Naive thymus-derived CD8-positive, alpha-beta T cell (primary cell): ENCODE results near the gene CTU1. TPM values are rescaled to one million over a fixed set of nuclear protein-coding genes. Genes with fewer than 3 reads are reported as not detected.

Source experiments
- ATAC-seq, 2 donors: fragments of 150-1000 bp; cut with Tn5 transposase in 1 of 2; sonication (Bioruptor Pico), chemical (Tn5 transposase) in 1 of 2; 1 replicate in 1 of 2; 2 replicates in 1 of 2; pipeline ENCODE4 v1.10.0; 2021; ENCODE audit warnings: mild to moderate bottlenecking in 2 of 2, moderate library complexity in 2 of 2
- POLR2A ChIA-PET: fragments of 350-600 bp; sonication (Branson Sonifier 250); formaldehyde crosslinking; loops from one replicate; lab custom pipeline; 2021; ENCODE audit warnings: antibody characterized with exemption; lab: Charles Lee
- DNase-seq, 10 donors: peaks; one replicate each; pipeline versions ENCODE4 v3.0.0 to v3.0.0-alpha.2; 2020 to 2022
- H3K27ac Mint-ChIP-seq, 10 donors: one replicate each; pipeline ENCODE4 v1.8.0; 2020 to 2022; ENCODE audit warnings: mild to moderate bottlenecking in 10 of 10, mixed read lengths in 10 of 10, moderate library complexity in 4 of 10, inconsistent platforms in 1 of 10
- H3K27me3 Mint-ChIP-seq, 5 donors: one replicate each; pipeline ENCODE4 v1.8.0; 2021 to 2022; ENCODE audit warnings: mixed read lengths in 5 of 5
- H3K36me3 Mint-ChIP-seq, 3 donors: one replicate each; pipeline ENCODE4 v1.8.0; 2020 to 2022; ENCODE audit warnings: mixed read lengths in 3 of 3, mild to moderate bottlenecking in 2 of 3, inconsistent platforms in 1 of 3
- H3K4me1 Mint-ChIP-seq, 4 donors: one replicate each; pipeline ENCODE4 v1.8.0; 2021 to 2022; ENCODE audit warnings: mixed read lengths in 4 of 4
- H3K4me3 Mint-ChIP-seq, 10 donors: one replicate each; pipeline ENCODE4 v1.8.0; 2020 to 2022; ENCODE audit warnings: mild to moderate bottlenecking in 10 of 10, mixed read lengths in 10 of 10, moderate library complexity in 6 of 10, inconsistent platforms in 1 of 10
- H3K9me3 Mint-ChIP-seq, 9 donors: one replicate each; pipeline ENCODE4 v1.8.0; 2020 to 2022; ENCODE audit warnings: mixed read lengths in 9 of 9, mild to moderate bottlenecking in 3 of 9, inconsistent platforms in 1 of 9, moderate library complexity in 1 of 9
- polyA plus RNA-seq, 3 donors: library from polyadenylated mRNA; unstranded; fragments of 300-500 nt; fragmentation: Illumina TruSeq; gene quantifications; one replicate each; pipeline ENCODE4 v1.2.3, GENCODE V29; 2021
- total RNA-seq, 8 experiments: library from RNA in 2 of 8; stranded (reverse) in 2 of 8; gene quantifications; one replicate each; pipeline ENCODE4 v1.2.3 and lab custom pipeline; 2021 to 2026

Gene CTU1
- total and polyA plus RNA-seq, 5 experiments from 2014 or later, result 2.4 to 10.3 (median 9.3) TPM

DNA sequence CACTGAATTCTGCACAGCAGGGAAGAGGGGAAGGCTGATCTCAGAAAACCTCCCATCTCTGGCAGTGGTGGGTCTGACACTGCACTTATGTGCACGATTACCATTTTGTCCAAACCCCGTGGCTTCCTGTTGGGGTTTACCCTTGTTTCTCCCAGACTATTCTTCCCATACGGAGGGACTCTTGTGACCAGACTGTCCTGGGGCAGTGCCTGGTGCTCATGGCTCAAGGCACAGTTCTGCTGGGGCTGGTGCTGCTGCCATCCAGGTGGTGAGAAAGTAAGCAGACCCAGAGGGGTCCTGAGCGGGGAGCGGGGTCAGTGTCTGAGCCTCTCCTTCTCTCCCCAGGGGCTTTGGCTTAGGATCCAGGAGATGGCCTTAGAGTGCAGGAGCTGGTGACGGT lies 11.4 kb upstream of the CTU1 start:
- Mint-ChIP-seq H3K36me3 (peaks cover 0 to 2% (median 0%) of the 10 kb centered on the region in 3 donors), H3K4me1 (peaks cover 37 to 84% (median 72%) of the 10 kb centered on the region in 4 donors), H3K9me3 (peaks cover 0 to 2% (median 0%) of the 10 kb centered on the region in 9 donors), H3K4me3 (no peak overlapping the region), H3K27me3 (no peaks in the 10 kb centered on the region), H3K27ac (peak overlapping the region in 9 of 10 donors; percentile 22 to 86 (median 75))
- POLR2A ChIA-PET, result interaction anchor here (1.3 kb wide), 1 partner anchor 13 kb away, joined by 5 read pairs; no protein-coding TSS in a partner anchor
- DNase-seq (no peak), ATAC-seq (no peak)

GRCh38 chr19:51119101-51119500 lies 10.9 kb upstream of the CTU1 start:
- Mint-ChIP-seq H3K4me3 (peak overlapping the region in 1 of 10 donors; percentile 17), H3K36me3 (peaks cover 0 to 2% (median 0%) of the 10 kb centered on the region in 3 donors), H3K27ac (peak overlapping the region in 7 of 10 donors; percentile 22 to 82 (median 37)), H3K9me3 (peaks cover 0 to 2% (median 0%) of the 10 kb centered on the region in 9 donors), H3K4me1 (peaks cover 38 to 84% (median 69%) of the 10 kb centered on the region in 4 donors), H3K27me3 (no peaks in the 10 kb centered on the region)
- no peak for DNase-seq
- POLR2A ChIA-PET, result no interaction called here
- ATAC-seq, result no peak

DNA sequence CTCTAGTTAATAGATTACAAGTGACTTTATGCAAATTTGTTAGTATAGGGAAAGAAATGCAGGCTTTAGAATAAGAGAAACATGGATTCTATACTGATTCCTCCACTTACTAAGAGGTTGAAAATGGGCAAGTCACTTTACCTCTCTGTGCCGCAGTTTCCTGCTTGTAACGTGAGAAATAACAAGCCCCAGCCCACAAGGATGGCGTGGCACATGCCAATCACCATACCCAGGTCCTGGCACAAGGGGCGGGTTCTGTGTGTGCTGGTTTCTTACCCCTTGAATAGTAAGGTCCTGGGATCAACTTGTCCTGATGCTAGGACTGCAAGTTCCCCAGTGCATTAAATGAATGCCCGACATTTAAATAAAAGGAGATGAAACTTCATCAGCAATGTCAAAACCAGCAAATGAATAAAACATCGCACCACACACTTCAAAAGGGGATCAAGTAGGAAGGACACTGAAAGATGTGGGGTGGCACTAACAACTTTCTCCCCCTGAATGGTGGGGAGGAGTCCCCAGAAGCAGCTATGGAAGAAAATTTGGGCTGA lies 8.6 kb upstream of the CTU1 start:
- Mint-ChIP-seq H3K36me3 (peaks cover 0 to 2% (median 0%) of the 10 kb centered on the region in 3 donors), H3K9me3 (peaks cover 0 to 2% (median 0%) of the 10 kb centered on the region in 9 donors), H3K27ac (peak overlapping the region in 9 of 10 donors; percentile 11 to 82 (median 75)), H3K27me3 (no peaks in the 10 kb centered on the region), H3K4me1 (peaks cover 25 to 65% (median 48%) of the 10 kb centered on the region in 4 donors), H3K4me3 (peak overlapping the region in 9 of 10 donors; percentile 9 to 61 (median 26))
- POLR2A ChIA-PET, result no interaction called here
- DNase-seq, result no peak
- peak; percentile 62 to 73 for ATAC-seq

DNA sequence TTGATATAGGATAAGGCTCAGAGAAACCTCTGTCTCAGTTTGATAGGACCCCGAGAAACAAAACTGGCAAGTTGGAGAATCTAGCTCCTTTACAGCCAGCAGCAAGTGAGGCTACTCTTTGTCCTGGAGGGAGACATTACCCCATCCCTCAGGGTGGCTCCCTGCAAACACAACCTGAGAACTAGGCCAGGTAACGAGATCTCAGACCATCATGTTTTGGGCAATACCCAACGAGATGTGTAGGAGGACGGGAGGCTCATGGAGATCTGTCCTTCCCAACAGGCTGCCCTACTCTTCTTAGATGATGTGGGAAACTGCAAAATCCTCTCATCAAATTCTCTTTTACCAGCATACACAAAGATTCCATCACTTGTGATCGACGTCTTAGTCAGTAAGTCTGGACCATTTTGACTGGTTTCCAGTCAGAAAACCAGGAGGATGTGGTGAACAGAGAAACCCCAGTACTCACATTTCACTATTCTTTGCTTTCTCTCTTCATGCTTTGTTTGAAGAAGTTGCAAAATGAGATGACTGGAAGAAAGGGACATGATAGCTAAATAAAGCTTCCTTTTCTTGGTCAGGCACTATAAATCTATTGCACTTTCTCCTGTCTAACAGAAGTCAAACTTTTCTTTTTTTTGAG lies 6.0 kb upstream of the CTU1 start:
- Mint-ChIP-seq H3K36me3 (no peaks in the 10 kb centered on the region), H3K4me1 (peaks cover 15 to 48% (median 31%) of the 10 kb centered on the region in 4 donors), H3K9me3 (no peaks in the 10 kb centered on the region), H3K27me3 (no peaks in the 10 kb centered on the region), H3K27ac (peak overlapping the region in 9 of 10 donors; percentile 21 to 87 (median 68)), H3K4me3 (peak overlapping the region in 9 of 10 donors; percentile 7 to 68 (median 30))
- DNase-seq (peak in 2 of 10 donors; percentile 54 to 57), ATAC-seq (peak; percentile 54 to 77)
- POLR2A ChIA-PET, result interaction anchor here (0.9 to 2.5 kb wide), 3 partner anchors 9 to 18 kb away, joined by 4 to 14 read pairs (median 12); partner anchors contain the start of gene SIGLEC9

DNA sequence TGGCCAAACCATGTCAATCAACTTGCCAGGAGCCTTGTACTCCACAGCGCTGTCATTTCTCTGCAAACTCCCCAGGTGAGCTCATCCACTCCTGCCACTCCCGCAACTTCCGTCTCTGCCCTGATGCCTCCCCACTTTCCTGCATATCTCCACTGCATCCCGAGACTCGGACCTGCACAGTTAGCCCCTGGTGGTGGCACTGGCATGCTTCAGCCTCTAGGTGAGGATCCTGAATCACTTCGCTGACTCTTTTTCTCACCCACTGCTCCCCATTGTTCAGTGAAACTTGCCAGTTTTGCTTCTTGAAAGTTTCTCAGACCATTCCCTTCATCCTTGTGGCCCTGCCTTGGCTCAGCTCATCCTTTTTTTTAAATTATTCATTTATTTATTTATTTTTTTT lies 3.4 kb upstream of the CTU1 start:
- Mint-ChIP-seq H3K27me3 (no peaks in the 10 kb centered on the region), H3K27ac (no peak overlapping the region), H3K4me3 (no peak overlapping the region), H3K36me3 (peaks cover 0 to 3% (median 0%) of the 10 kb centered on the region in 3 donors), H3K4me1 (peaks cover 22 to 56% (median 38%) of the 10 kb centered on the region in 4 donors), H3K9me3 (no peaks in the 10 kb centered on the region)
- POLR2A ChIA-PET, result interaction anchor here (0.6 to 0.7 kb wide), 2 partner anchors 12 to 17 kb away, joined by 3 read pairs; no protein-coding TSS in a partner anchor
- DNase-seq, result no peak
- ATAC-seq, result no peak

DNA sequence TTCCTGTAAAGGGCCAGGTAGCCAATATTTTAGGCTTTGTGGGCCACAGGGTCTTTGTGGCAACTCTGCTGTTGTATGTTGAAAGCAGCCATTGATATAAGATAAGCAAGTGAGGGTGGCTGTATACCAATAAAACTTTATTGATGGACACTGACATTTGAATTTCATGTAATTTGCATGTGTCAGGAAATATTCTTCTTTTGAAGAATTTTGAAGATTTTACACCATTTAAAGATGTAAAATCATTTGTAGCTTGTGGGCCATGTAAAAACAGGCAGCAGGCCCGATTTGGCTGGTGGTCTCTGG lies 2.4 kb upstream of the CTU1 start:
- POLR2A ChIA-PET, result interaction anchor here (1.4 kb wide), 1 partner anchor 22 kb away, joined by 7 read pairs; no protein-coding TSS in a partner anchor
- H3K4me3 Mint-ChIP-seq, result no peak overlapping the region

GRCh38 chr19:51108805-51109146 lies 567 bp upstream of the CTU1 start:
- POLR2A ChIA-PET, result interaction anchor here (0.8 to 0.9 kb wide), 3 partner anchors 14 to 23 kb away, joined by 3 to 5 read pairs (median 3); no protein-coding TSS in a partner anchor
- DNase-seq, result no peak
- peak; percentile 45 to 63 for ATAC-seq
- Mint-ChIP-seq H3K27ac (peak overlapping the region; percentile 94 to 100 (median 98)), H3K4me1 (peaks cover 27 to 47% (median 44%) of the 10 kb centered on the region in 4 donors), H3K36me3 (peaks cover 0 to 20% (median 0%) of the 10 kb centered on the region in 3 donors), H3K9me3 (no peaks in the 10 kb centered on the region), H3K4me3 (peak overlapping the region; percentile 87 to 100 (median 98)), H3K27me3 (no peaks in the 10 kb centered on the region)

More for the DNA sequence above, 2.4 kb upstream of the CTU1 start:
- H3K27me3 Mint-ChIP-seq, result no peaks in the 10 kb centered on the region
- H3K4me1 Mint-ChIP-seq, result peaks cover 28 to 54% (median 39%) of the 10 kb centered on the region in 4 donors
- DNase-seq (no peak), ATAC-seq (no peak)
- no peaks in the 10 kb centered on the region for H3K9me3 Mint-ChIP-seq
- peak overlapping the region in 1 of 10 donors; percentile 66 for H3K27ac Mint-ChIP-seq
- peaks cover 0 to 9% (median 0%) of the 10 kb centered on the region in 3 donors for H3K36me3 Mint-ChIP-seq

DNA sequence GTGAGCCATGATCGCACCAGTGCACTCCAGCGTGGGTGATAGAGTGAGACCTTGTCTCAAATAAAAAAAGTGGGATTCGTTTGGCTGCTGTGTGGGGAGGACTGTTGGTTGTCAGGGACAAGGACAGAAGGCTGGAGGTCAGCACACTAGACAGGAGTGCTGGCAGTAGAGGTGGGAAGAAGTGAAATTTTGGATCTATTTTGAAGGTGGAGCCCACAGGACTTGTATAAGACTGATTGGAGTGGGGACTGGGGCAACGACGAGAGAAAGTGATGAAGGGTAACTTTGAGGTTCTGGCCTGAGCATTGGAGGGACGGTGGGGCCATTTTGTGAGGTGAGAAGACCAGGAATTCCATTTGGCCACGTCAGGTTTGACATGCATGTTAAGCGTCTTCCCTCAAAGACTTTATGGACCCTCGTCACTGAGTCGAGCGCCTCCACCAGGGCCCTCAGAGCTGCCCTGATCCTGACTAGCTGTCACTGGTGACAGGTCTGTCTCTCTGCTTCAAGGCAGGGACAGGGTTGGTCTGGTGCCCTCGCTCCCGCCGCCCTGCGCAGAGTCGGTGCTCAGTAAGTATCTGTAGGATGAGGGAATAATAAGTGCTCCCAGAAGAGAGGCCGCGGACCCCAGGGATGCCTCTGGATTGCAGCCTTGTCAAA lies 673 bp downstream of the CTU1 start:
- H3K4me3 Mint-ChIP-seq, result peak overlapping the region; percentile 87 to 100 (median 98)
- H3K4me1 Mint-ChIP-seq, result peaks cover 29 to 54% (median 51%) of the 10 kb centered on the region in 4 donors
- H3K27ac Mint-ChIP-seq, result peak overlapping the region; percentile 94 to 100 (median 98)
- H3K27me3 Mint-ChIP-seq, result no peaks in the 10 kb centered on the region
- peaks cover 0 to 33% (median 2%) of the 10 kb centered on the region in 3 donors for H3K36me3 Mint-ChIP-seq
- ATAC-seq (no peak), DNase-seq (no peak)
- H3K9me3 Mint-ChIP-seq, result no peaks in the 10 kb centered on the region
- POLR2A ChIA-PET, result no interaction called here

DNA sequence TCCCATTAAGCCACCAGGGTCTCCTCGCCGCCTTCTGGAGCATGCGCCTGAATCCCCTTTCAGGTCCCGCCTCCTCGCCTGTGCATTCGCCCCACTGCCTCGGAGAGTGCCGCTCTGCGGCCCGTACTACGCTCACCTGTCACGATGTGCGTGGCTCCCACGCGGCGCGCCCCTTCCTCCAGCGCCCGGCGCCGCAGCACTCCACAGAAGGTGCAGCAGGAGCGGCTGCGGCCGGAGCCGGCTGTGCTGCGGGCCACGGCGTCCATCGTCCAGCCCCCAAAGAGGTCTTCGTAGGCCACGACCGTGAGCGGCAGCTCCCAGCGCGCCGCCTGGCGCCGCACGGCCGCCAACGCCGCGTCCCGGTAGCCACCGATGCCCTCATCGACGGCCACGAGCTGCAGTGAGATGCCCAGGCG lies 4.3 kb downstream of the CTU1 start:
- Mint-ChIP-seq H3K27ac (no peak overlapping the region), H3K9me3 (no peaks in the 10 kb centered on the region), H3K36me3 (peaks cover 0 to 64% (median 6%) of the 10 kb centered on the region in 3 donors), H3K27me3 (no peaks in the 10 kb centered on the region), H3K4me3 (no peak overlapping the region), H3K4me1 (peaks cover 34 to 75% (median 65%) of the 10 kb centered on the region in 4 donors)
- POLR2A ChIA-PET, result no interaction called here
- DNase-seq, result no peak
- no peak for ATAC-seq

DNA sequence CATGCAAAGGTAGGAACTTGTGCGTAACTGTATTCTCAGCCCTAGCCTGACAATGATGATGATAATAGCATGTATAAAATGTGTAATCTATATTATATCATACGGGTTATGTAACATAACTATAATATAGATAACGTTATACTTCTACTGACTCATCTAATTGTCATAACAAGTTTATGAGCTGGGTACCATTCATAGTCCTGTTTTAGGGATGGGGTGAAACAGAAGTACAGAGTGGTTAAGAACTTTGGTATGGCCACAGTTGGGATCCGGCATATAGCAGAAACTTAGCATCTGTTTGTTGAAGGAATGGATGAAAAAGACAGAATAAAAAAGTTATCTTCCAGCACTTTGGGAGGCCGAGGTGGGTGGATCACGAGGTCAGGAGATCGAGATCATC lies 5.2 kb downstream of the CTU1 start:
- Mint-ChIP-seq H3K9me3 (no peaks in the 10 kb centered on the region), H3K27me3 (no peaks in the 10 kb centered on the region), H3K27ac (peak overlapping the region in 3 of 10 donors; percentile 14 to 55 (median 31)), H3K36me3 (peaks cover 0 to 64% (median 6%) of the 10 kb centered on the region in 3 donors), H3K4me3 (peak overlapping the region in 1 of 10 donors; percentile 14), H3K4me1 (peaks cover 30 to 68% (median 57%) of the 10 kb centered on the region in 4 donors)
- no peak for DNase-seq
- POLR2A ChIA-PET, result no interaction called here
- ATAC-seq, result no peak

DNA sequence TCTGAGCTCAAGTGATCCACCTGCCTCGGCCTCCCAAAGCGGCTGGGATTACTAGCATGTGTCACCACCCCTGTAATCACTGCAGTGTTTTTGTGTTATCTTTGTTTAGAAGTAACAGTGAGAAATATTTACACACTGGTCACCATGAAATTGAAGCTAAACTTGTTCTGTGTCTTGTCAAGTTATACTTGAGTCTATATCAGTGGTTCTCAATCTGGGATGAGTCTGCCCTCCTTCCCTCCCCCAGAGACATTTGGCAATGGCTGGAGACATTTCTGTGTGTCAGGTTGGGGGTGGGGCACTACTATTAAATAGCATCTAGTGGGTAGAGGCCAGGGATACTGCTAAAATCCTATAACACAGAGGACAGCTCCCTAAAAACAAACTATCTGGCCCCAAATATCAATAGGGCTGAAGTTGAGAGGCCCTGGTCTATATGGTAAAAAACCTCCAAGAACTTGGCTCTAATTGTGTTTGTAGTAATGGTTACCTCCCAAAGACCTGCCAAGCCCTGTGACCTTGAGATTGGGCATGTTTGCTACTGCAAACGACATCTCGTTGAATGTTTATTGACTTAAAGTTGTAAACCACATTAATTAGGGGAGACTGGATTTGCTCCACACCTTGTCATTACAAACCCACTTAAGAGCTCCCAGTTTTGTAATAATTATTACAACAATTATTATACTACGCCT lies 6.9 kb downstream of the CTU1 start:
- peaks cover 0 to 71% (median 6%) of the 10 kb centered on the region in 3 donors for H3K36me3 Mint-ChIP-seq
- DNase-seq, result no peak
- peak overlapping the region in 1 of 10 donors; percentile 54 for H3K4me3 Mint-ChIP-seq
- H3K27ac Mint-ChIP-seq, result peak overlapping the region in 5 of 10 donors; percentile 17 to 86 (median 67)
- no peaks in the 10 kb centered on the region for H3K27me3 Mint-ChIP-seq
- POLR2A ChIA-PET, result no interaction called here
- ATAC-seq, result no peak
- peaks cover 27 to 70% (median 56%) of the 10 kb centered on the region in 4 donors for H3K4me1 Mint-ChIP-seq
- H3K9me3 Mint-ChIP-seq, result no peaks in the 10 kb centered on the region

DNA sequence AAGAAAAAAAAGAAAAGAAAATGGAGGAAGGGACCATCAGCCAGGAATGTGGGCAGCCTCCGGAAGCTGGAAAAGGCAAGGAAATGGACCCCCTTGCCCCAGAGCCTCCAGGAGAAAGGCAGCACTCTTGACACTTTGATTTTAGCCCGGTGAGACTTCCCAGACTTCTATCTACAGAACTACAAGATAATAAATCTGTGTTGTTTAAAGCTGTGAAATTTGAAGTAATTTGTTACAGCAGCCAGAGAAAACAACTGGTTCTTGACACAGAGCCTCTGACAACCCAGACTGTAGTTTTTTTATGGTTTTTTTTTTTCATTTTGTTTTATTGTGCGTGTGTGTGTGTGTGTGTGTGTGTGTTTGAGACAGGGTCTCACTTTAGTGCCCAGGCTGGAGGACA lies 7.6 kb downstream of the CTU1 start:
- Mint-ChIP-seq H3K36me3 (peaks cover 0 to 65% (median 6%) of the 10 kb centered on the region in 3 donors), H3K4me1 (peaks cover 22 to 63% (median 49%) of the 10 kb centered on the region in 4 donors), H3K4me3 (no peak overlapping the region), H3K27me3 (no peaks in the 10 kb centered on the region), H3K9me3 (no peaks in the 10 kb centered on the region), H3K27ac (peak overlapping the region in 2 of 10 donors; percentile 27 to 86)
- ATAC-seq (no peak), DNase-seq (no peak)
- POLR2A ChIA-PET, result no interaction called here
